ENCODE data around the gene LYPD8. TPM values are rescaled to one million over a fixed set of nuclear protein-coding genes. Genes with fewer than 3 reads are reported as not detected.

LYPD8 gene
- total and polyA plus RNA-seq, 2 experiments from 2014 or later: not detected

DNA sequence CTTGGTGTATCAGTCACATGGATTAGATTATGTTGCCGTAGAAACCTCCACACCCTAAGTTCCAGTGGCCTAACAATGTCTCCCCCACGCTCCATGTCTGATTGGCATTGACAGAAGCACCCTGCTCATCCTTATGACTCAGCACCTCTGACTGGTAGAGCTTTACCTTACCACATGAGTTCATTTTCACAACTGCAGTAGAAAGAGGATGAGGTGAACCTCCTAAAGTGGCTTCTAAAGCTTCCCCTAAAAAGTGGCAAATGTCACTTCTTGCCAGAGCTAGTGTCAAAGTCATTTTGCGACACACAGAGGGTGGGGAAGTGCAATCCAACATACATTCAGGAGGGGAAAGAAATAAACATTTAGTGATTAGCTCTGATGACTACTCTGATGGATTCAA, 30.6 kb upstream of the LYPD8 start:
- no peaks in the 10 kb centered on the region for H3K79me2 ChIP-seq (replicated peaks; ENCODE audit: insufficient read depth)
- ATAC-seq: no peak
- H3K4me1 ChIP-seq (ENCODE audit: insufficient read depth): no peaks in the 10 kb centered on the region
- no peak for TF ChIP-seq EZH2phosphoT487 (IDR thresholded peaks at IDR 0.05; ENCODE audit: unreplicated experiment)
- no peak for TF ChIP-seq NANOG (IDR thresholded peaks at IDR 0.05; ENCODE audit: borderline replicate concordance)
- TF ChIP-seq STAT1 (IDR thresholded peaks at IDR 0.05; ENCODE audit: unreplicated experiment): no peak
- TF ChIP-seq JUNB (IDR thresholded peaks at IDR 0.05; ENCODE audit: unreplicated experiment): no peak
- TF ChIP-seq POLR2AphosphoS5 (IDR thresholded peaks at IDR 0.05; ENCODE audit: low read depth): no peak
- TF ChIP-seq, protein P1, sequence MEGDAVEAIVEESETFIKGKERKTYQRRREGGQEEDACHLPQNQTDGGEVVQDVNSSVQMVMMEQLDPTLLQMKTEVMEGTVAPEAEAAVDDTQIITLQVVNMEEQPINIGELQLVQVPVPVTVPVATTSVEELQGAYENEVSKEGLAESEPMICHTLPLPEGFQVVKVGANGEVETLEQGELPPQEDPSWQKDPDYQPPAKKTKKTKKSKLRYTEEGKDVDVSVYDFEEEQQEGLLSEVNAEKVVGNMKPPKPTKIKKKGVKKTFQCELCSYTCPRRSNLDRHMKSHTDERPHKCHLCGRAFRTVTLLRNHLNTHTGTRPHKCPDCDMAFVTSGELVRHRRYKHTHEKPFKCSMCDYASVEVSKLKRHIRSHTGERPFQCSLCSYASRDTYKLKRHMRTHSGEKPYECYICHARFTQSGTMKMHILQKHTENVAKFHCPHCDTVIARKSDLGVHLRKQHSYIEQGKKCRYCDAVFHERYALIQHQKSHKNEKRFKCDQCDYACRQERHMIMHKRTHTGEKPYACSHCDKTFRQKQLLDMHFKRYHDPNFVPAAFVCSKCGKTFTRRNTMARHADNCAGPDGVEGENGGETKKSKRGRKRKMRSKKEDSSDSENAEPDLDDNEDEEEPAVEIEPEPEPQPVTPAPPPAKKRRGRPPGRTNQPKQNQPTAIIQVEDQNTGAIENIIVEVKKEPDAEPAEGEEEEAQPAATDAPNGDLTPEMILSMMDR (conservative IDR thresholded peaks at IDR 0.05; ENCODE audit: low read depth in 2 of 2): no peak
- TF ChIP-seq ZNF114 (CRISPR knock-in tag; IDR thresholded peaks at IDR 0.05): no peak
- TF ChIP-seq, protein P2, sequence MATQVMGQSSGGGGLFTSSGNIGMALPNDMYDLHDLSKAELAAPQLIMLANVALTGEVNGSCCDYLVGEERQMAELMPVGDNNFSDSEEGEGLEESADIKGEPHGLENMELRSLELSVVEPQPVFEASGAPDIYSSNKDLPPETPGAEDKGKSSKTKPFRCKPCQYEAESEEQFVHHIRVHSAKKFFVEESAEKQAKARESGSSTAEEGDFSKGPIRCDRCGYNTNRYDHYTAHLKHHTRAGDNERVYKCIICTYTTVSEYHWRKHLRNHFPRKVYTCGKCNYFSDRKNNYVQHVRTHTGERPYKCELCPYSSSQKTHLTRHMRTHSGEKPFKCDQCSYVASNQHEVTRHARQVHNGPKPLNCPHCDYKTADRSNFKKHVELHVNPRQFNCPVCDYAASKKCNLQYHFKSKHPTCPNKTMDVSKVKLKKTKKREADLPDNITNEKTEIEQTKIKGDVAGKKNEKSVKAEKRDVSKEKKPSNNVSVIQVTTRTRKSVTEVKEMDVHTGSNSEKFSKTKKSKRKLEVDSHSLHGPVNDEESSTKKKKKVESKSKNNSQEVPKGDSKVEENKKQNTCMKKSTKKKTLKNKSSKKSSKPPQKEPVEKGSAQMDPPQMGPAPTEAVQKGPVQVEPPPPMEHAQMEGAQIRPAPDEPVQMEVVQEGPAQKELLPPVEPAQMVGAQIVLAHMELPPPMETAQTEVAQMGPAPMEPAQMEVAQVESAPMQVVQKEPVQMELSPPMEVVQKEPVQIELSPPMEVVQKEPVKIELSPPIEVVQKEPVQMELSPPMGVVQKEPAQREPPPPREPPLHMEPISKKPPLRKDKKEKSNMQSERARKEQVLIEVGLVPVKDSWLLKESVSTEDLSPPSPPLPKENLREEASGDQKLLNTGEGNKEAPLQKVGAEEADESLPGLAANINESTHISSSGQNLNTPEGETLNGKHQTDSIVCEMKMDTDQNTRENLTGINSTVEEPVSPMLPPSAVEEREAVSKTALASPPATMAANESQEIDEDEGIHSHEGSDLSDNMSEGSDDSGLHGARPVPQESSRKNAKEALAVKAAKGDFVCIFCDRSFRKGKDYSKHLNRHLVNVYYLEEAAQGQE (IDR thresholded peaks at IDR 0.05; ENCODE audit: unreplicated experiment): no peak
- TF ChIP-seq EZH2 (IDR thresholded peaks at IDR 0.05; ENCODE audit: low read depth, unreplicated experiment): no peak
- TF ChIP-seq, protein P3, sequence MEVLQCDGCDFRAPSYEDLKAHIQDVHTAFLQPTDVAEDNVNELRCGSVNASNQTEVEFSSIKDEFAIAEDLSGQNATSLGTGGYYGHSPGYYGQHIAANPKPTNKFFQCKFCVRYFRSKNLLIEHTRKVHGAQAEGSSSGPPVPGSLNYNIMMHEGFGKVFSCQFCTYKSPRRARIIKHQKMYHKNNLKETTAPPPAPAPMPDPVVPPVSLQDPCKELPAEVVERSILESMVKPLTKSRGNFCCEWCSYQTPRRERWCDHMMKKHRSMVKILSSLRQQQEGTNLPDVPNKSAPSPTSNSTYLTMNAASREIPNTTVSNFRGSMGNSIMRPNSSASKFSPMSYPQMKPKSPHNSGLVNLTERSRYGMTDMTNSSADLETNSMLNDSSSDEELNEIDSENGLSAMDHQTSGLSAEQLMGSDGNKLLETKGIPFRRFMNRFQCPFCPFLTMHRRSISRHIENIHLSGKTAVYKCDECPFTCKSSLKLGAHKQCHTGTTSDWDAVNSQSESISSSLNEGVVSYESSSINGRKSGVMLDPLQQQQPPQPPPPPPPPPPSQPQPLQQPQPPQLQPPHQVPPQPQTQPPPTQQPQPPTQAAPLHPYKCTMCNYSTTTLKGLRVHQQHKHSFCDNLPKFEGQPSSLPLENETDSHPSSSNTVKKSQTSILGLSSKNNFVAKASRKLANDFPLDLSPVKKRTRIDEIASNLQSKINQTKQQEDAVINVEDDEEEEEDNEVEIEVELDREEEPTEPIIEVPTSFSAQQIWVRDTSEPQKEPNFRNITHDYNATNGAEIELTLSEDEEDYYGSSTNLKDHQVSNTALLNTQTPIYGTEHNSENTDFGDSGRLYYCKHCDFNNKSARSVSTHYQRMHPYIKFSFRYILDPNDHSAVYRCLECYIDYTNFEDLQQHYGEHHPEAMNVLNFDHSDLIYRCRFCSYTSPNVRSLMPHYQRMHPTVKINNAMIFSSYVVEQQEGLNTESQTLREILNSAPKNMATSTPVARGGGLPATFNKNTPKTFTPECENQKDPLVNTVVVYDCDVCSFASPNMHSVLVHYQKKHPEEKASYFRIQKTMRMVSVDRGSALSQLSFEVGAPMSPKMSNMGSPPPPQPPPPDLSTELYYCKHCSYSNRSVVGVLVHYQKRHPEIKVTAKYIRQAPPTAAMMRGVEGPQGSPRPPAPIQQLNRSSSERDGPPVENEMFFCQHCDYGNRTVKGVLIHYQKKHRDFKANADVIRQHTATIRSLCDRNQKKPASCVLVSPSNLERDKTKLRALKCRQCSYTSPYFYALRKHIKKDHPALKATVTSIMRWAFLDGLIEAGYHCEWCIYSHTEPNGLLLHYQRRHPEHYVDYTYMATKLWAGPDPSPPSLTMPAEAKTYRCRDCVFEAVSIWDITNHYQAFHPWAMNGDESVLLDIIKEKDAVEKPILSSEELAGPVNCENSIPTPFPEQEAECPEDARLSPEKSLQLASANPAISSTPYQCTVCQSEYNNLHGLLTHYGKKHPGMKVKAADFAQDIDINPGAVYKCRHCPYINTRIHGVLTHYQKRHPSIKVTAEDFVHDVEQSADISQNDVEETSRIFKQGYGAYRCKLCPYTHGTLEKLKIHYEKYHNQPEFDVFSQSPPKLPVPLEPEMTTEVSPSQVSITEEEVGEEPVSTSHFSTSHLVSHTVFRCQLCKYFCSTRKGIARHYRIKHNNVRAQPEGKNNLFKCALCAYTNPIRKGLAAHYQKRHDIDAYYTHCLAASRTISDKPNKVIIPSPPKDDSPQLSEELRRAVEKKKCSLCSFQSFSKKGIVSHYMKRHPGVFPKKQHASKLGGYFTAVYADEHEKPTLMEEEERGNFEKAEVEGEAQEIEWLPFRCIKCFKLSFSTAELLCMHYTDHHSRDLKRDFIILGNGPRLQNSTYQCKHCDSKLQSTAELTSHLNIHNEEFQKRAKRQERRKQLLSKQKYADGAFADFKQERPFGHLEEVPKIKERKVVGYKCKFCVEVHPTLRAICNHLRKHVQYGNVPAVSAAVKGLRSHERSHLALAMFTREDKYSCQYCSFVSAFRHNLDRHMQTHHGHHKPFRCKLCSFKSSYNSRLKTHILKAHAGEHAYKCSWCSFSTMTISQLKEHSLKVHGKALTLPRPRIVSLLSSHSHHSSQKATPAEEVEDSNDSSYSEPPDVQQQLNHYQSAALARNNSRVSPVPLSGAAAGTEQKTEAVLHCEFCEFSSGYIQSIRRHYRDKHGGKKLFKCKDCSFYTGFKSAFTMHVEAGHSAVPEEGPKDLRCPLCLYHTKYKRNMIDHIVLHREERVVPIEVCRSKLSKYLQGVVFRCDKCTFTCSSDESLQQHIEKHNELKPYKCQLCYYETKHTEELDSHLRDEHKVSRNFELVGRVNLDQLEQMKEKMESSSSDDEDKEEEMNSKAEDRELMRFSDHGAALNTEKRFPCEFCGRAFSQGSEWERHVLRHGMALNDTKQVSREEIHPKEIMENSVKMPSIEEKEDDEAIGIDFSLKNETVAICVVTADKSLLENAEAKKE (CRISPR knock-in tag; IDR thresholded peaks at IDR 0.05): no peak
- TF ChIP-seq, protein P4, sequence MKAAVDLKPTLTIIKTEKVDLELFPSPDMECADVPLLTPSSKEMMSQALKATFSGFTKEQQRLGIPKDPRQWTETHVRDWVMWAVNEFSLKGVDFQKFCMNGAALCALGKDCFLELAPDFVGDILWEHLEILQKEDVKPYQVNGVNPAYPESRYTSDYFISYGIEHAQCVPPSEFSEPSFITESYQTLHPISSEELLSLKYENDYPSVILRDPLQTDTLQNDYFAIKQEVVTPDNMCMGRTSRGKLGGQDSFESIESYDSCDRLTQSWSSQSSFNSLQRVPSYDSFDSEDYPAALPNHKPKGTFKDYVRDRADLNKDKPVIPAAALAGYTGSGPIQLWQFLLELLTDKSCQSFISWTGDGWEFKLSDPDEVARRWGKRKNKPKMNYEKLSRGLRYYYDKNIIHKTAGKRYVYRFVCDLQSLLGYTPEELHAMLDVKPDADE (IDR thresholded peaks at IDR 0.05): no peak
- no peak for TF ChIP-seq ZNF331 (CRISPR knock-in tag; IDR thresholded peaks at IDR 0.05; ENCODE audit: low read depth)
- no peak for TF ChIP-seq CREB1 (CRISPR knock-in tag; IDR thresholded peaks at IDR 0.05; ENCODE audit: low read depth)
- no peaks in the 10 kb centered on the region for H3K4me1 Mint-ChIP-seq
- no peak overlapping the region for H3K27ac ChIP-seq (ENCODE audit: low read depth)
- no peak overlapping the region for H3K4me3 ChIP-seq
- no peak overlapping the region for H3K4me2 ChIP-seq
- H4K20me1 ChIP-seq (replicated peaks; ENCODE audit: insufficient read depth): no peaks in the 10 kb centered on the region
- peaks cover 94% of the 10 kb centered on the region for H3K9me3 Mint-ChIP-seq
- no peaks in the 10 kb centered on the region for H3K27me3 ChIP-seq (ENCODE audit: insufficient read depth)
- no peak overlapping the region for H3K4me3 Mint-ChIP-seq
- no peaks in the 10 kb centered on the region for H3K9me2 ChIP-seq (ENCODE audit: insufficient read depth)
- no peak for DNase-seq (ENCODE audit: low spot score)
- peaks cover 5% of the 10 kb centered on the region for H3K27me3 Mint-ChIP-seq (ENCODE audit: insufficient read depth, low read depth, poor library complexity)
- H3K36me3 Mint-ChIP-seq (ENCODE audit: low read depth): peaks cover 28% of the 10 kb centered on the region
- H2AFZ ChIP-seq: no peak overlapping the region
- no peaks in the 10 kb centered on the region for H3K36me3 ChIP-seq (ENCODE audit: insufficient read depth)
- H3K27ac Mint-ChIP-seq: no peak overlapping the region
- H3F3A ChIP-seq (replicated peaks; ENCODE audit: low read depth): no peaks in the 10 kb centered on the region
